RPMI7951 (cell line): Measurements from ENCODE around the gene JARID2. TPM values are rescaled to one million over a fixed set of nuclear protein-coding genes. Genes with fewer than 3 reads are reported as not detected.

ENCODE experiments used
- DNase-seq: peaks from one replicate; pipeline ENCODE4 v3.0.0-alpha.2; 2012; ENCODE audit warnings: low read depth
- total RNA-seq: library from RNA; depleted of rRNA; stranded (reverse); fragments of >200 nt; shearing (Covaris generic); gene quantifications from 2 replicates; pipeline ENCODE4 v1.2.3, GENCODE V29; 2014

The JARID2 gene
- total RNA-seq, 1 experiment from 2014 or later = 10.6 TPM

- DNase-seq = no peak
These were observed 18.5 kb downstream of the JARID2 start for GRCh38 chr6:15264412-15264811.

- DNase-seq = peak; percentile 52
These were observed 19.3 kb downstream of the JARID2 start for GRCh38 chr6:15264902-15265761.

- DNase-seq = no peak
These were observed 19.9 kb downstream of the JARID2 start for GRCh38 chr6:15265787-15266186.

GRCh38 chr6:15266423-15266996 is 20.6 kb downstream of the JARID2 start:
- DNase-seq = no peak

- DNase-seq = no peak
These were observed 21.4 kb downstream of the JARID2 start for GRCh38 chr6:15267221-15267620.

GRCh38 chr6:15268137-15268908 is 22.5 kb downstream of the JARID2 start:
- no peak for DNase-seq

- DNase-seq = no peak
These were observed 23.1 kb downstream of the JARID2 start for GRCh38 chr6:15269011-15269410.

GRCh38 chr6:15269619-15270018 is 23.8 kb downstream of the JARID2 start:
- no peak for DNase-seq

GRCh38 chr6:15270402-15270801 is 24.5 kb downstream of the JARID2 start:
- no peak for DNase-seq

GRCh38 chr6:15272562-15272961 is 26.7 kb downstream of the JARID2 start:
- DNase-seq = no peak

- DNase-seq = peak; percentile 17
These were observed 29.0 kb downstream of the JARID2 start for GRCh38 chr6:15274692-15275387.

- DNase-seq = peak; percentile 20
These were observed 30.4 kb downstream of the JARID2 start for GRCh38 chr6:15276036-15276985.

GRCh38 chr6:15279047-15279661 is 33.3 kb downstream of the JARID2 start:
- no peak for DNase-seq

GRCh38 chr6:15280028-15280427 is 34.2 kb downstream of the JARID2 start:
- DNase-seq = no peak

GRCh38 chr6:15280961-15281360 is 35.1 kb downstream of the JARID2 start:
- DNase-seq = no peak

GRCh38 chr6:15282334-15282733 is 36.5 kb downstream of the JARID2 start:
- no peak for DNase-seq

GRCh38 chr6:15283986-15284361 is 38.1 kb downstream of the JARID2 start:
- no peak for DNase-seq

GRCh38 chr6:15284743-15285142 is 38.9 kb downstream of the JARID2 start:
- DNase-seq = peak; percentile 17

- no peak for DNase-seq
These were observed 39.9 kb downstream of the JARID2 start for GRCh38 chr6:15285682-15286294.
